ENCODE measurements around the gene RGL4. TPM values are rescaled to one million over a fixed set of nuclear protein-coding genes. Genes with fewer than 3 reads are reported as not detected.
A peak's percentile ranks its signal among the peaks of the same experiment; 100 is the strongest.

Gene RGL4
- polyA plus RNA-seq, 2 donors = 0.40 to 0.73 TPM

DNA sequence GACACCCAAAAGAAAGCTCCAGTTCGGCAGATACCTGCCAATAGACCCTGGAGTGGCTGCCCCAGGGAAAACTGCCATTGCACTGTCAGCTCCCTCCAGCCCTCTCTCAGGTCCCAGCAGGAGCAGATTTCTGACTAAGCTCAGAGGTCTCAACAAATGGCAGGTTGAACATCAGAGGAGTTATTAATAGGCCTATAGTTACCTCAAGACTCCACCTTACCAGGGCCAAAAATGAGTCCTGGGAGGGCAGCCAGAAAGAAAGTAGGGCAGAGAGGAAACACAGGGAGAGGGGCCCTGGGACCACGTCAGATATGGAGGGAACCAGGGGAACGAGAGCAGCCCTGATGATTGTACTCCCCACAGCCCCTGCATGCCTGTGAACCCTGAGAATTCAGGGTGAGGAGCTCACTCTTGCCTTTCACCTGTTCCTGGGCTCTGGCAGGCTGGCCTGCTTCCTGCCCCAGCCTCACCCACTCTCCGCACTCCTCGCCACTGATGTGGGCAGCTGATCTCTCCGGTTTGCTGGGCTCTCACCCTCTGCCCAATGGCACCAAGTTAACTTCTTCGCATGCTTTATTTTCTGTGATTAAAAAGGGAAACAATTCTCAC is 4.3 kb upstream of the RGL4 start:
- no peak overlapping the region for H3K4me3 ChIP-seq (ENCODE audit: low read depth in 1 of 2, low read length in 2 of 2)
- H3K36me3 ChIP-seq (ENCODE audit: control insufficient read depth in 2 of 2, insufficient read depth in 2 of 2, low read length in 1 of 2) = peaks cover 0 to 10% of the 10 kb centered on the region in 2 donors
- no peaks in the 10 kb centered on the region for H3K4me1 ChIP-seq (ENCODE audit: control insufficient read depth in 2 of 2, insufficient read depth in 2 of 2, low read length in 1 of 2)
- no peaks in the 10 kb centered on the region for H3K27me3 ChIP-seq (ENCODE audit: control insufficient read depth in 1 of 2, insufficient read depth in 2 of 2, low read length in 2 of 2)
- WGBS, 2 donors = 86 to 87% methylated on average over 7 of the region's 7 CpGs
- H3K9me3 ChIP-seq (ENCODE audit: control insufficient read depth in 2 of 2, insufficient read depth in 1 of 2, low read depth in 1 of 2, low read length in 1 of 2) = no peaks in the 10 kb centered on the region
- no peak overlapping the region for H3K27ac ChIP-seq (ENCODE audit: low read depth in 2 of 2, low read length in 1 of 2)

DNA sequence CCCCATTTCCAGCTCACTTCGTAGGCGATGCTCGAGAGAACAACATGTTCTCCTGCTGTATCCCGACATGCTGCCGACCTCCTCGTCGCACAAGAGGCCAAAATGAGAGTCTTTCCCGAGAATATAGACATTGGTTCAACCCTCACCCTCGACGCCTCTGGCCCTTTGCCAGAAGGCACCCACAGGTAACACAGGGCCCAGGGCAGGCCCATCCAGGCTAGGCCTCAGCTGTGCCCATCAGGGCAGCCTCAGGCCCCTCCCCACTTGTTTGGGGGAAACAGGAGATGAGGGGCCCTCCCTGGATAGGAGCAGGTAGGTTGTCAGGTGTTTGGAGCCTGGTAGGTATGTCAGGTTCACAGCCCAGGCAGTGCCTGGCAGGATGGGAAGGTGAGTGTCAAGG is 2.7 kb upstream of the RGL4 start:
- Histone ChIP-seq H3K27ac (ENCODE audit: low read depth in 2 of 2, low read length in 1 of 2) (no peak overlapping the region), H3K36me3 (ENCODE audit: control insufficient read depth in 2 of 2, insufficient read depth in 2 of 2, low read length in 1 of 2) (peaks cover 1 to 13% of the 10 kb centered on the region in 2 donors), H3K4me1 (ENCODE audit: control insufficient read depth in 2 of 2, insufficient read depth in 2 of 2, low read length in 1 of 2) (no peaks in the 10 kb centered on the region), H3K27me3 (ENCODE audit: control insufficient read depth in 1 of 2, insufficient read depth in 2 of 2, low read length in 2 of 2) (no peaks in the 10 kb centered on the region), H3K9me3 (ENCODE audit: control insufficient read depth in 2 of 2, insufficient read depth in 1 of 2, low read depth in 1 of 2, low read length in 1 of 2) (no peaks in the 10 kb centered on the region), H3K4me3 (ENCODE audit: low read depth in 1 of 2, low read length in 2 of 2) (no peak overlapping the region)
- WGBS, 2 donors = 89 to 92% methylated on average over 10 of the region's 10 CpGs

DNA sequence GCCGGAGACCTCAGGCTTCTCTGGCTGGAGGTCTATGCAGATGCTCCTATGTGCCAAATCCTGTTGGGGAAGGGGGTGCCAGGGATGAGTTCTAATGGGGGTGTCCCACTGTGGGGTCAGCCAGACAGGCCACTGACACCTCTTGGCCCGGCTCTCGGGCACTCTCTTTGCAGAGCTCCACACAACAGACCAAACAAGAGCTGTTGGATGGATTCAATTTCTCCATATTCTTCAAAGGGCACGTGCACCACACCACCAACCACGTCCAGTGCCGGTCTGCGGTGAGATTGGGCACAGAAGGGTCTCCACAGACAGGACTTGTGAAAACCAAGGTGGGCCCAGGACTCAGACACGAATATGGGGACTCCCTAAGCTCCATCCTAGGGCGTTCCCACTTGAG is 2.2 kb upstream of the RGL4 start:
- Histone ChIP-seq H3K9me3 (ENCODE audit: control insufficient read depth in 2 of 2, insufficient read depth in 1 of 2, low read depth in 1 of 2, low read length in 1 of 2) (no peaks in the 10 kb centered on the region), H3K27ac (ENCODE audit: low read depth in 2 of 2, low read length in 1 of 2) (no peak overlapping the region), H3K4me1 (ENCODE audit: control insufficient read depth in 2 of 2, insufficient read depth in 2 of 2, low read length in 1 of 2) (no peaks in the 10 kb centered on the region), H3K27me3 (ENCODE audit: control insufficient read depth in 1 of 2, insufficient read depth in 2 of 2, low read length in 2 of 2) (no peaks in the 10 kb centered on the region), H3K4me3 (ENCODE audit: low read depth in 1 of 2, low read length in 2 of 2) (no peak overlapping the region), H3K36me3 (ENCODE audit: control insufficient read depth in 2 of 2, insufficient read depth in 2 of 2, low read length in 1 of 2) (peaks cover 6 to 16% of the 10 kb centered on the region in 2 donors)
- WGBS, 2 donors = 88 to 98% methylated on average over 9 of the region's 9 CpGs

DNA sequence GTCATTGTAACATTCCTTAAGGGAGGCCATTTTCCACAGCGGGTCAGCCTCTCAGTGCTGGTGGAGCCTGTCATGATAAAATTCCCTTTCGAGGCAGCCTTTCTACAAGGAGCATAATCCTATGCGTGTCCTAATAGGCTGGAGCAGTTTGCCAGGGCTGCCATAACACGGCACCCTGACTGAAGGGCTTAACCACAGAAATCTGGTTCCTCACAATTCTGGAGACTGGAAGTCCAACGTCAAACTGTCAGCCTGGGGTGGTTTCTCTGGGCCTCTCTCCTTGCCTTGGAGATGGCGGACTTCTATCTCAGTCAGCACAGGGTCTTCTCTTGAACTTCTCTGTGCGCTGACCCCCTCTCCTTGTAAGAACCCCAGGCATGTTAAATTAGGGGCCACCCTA is 1.4 kb upstream of the RGL4 start:
- H3K36me3 ChIP-seq (ENCODE audit: control insufficient read depth in 2 of 2, insufficient read depth in 2 of 2, low read length in 1 of 2) = peaks cover 11 to 23% of the 10 kb centered on the region in 2 donors
- no peaks in the 10 kb centered on the region for H3K9me3 ChIP-seq (ENCODE audit: control insufficient read depth in 2 of 2, insufficient read depth in 1 of 2, low read depth in 1 of 2, low read length in 1 of 2)
- WGBS, 2 donors = 93 to 94% methylated on average over 7 of the region's 7 CpGs
- no peak overlapping the region for H3K4me3 ChIP-seq (ENCODE audit: low read depth in 1 of 2, low read length in 2 of 2)
- H3K4me1 ChIP-seq (ENCODE audit: control insufficient read depth in 2 of 2, insufficient read depth in 2 of 2, low read length in 1 of 2) = no peaks in the 10 kb centered on the region
- H3K27me3 ChIP-seq (ENCODE audit: control insufficient read depth in 1 of 2, insufficient read depth in 2 of 2, low read length in 2 of 2) = no peaks in the 10 kb centered on the region
- H3K27ac ChIP-seq (ENCODE audit: low read depth in 2 of 2, low read length in 1 of 2) = no peak overlapping the region

DNA sequence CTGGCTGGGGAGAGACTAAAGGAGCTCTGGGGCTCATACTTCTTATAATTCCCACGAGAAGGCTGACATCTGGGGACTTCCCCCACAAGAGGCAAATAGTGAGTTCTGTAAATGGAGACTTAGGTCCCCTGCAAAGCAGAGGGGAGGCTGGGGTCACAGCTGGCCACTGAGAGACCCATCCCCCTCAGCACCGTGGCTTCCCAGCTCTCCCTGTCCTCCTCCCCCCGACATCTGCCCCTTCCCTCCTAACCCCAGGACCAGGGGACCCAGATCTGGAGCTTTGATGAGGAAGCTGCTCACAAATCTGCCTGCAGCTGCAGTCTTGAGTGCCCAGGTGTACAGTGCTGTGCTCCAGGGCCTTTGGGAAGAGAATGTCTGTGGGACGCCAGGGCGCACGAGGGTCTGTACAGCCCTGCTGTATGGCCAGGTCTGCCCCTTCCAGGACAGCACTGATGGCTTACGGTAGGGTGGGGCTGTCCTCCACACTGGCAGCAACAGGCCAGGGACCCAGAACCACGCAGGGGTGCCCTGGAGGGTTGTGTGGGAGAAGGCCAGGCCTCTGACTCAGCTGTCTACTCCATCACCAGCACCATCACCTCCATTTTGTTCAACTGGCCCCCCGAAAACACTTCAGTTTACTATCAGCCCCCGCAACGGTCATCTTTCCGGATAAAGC is 1.1 kb downstream of the RGL4 start:
- H3K27me3 ChIP-seq (ENCODE audit: control insufficient read depth in 1 of 2, insufficient read depth in 2 of 2, low read length in 2 of 2) = no peaks in the 10 kb centered on the region
- no peak overlapping the region for H3K4me3 ChIP-seq (ENCODE audit: low read depth in 1 of 2, low read length in 2 of 2)
- no peak overlapping the region for H3K27ac ChIP-seq (ENCODE audit: low read depth in 2 of 2, low read length in 1 of 2)
- H3K36me3 ChIP-seq (ENCODE audit: control insufficient read depth in 2 of 2, insufficient read depth in 2 of 2, low read length in 1 of 2) = peaks cover 11 to 32% of the 10 kb centered on the region in 2 donors
- no peaks in the 10 kb centered on the region for H3K9me3 ChIP-seq (ENCODE audit: control insufficient read depth in 2 of 2, insufficient read depth in 1 of 2, low read depth in 1 of 2, low read length in 1 of 2)
- H3K4me1 ChIP-seq (ENCODE audit: control insufficient read depth in 2 of 2, insufficient read depth in 2 of 2, low read length in 1 of 2) = no peaks in the 10 kb centered on the region
- WGBS, 2 donors = 91 to 92% methylated on average over 12 of the region's 12 CpGs

DNA sequence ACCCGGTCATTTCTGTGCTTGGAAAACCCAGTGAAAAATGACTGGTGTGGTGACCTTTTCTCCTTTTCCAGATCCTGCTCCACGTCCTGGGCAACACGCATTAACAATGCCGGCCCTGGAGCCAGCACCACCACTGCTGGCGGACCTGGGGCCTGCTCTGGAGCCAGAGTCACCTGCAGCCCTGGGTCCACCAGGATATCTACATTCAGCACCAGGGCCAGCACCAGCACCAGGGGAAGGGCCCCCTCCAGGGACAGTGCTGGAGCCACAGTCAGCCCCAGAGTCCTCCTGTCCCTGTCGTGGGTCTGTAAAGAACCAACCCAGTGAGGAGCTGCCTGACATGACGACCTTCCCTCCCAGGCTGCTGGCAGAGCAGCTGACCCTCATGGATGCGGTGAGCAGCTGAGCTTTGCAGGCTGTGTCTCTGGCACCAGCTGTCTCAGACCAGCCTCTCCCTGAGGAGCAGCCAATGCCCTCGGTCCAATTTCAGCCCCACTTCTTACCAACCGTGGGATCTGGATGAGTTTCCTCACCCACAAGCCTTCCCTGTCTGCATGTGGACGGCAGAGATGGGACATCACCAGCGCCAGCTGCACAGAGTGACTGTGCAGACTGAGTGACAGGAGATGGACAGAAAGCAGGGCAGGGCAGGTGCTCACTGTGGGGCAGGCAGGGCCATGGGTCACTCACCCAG is 1.9 kb downstream of the RGL4 start:
- peaks cover 11 to 33% of the 10 kb centered on the region in 2 donors for H3K36me3 ChIP-seq (ENCODE audit: control insufficient read depth in 2 of 2, insufficient read depth in 2 of 2, low read length in 1 of 2)

DNA sequence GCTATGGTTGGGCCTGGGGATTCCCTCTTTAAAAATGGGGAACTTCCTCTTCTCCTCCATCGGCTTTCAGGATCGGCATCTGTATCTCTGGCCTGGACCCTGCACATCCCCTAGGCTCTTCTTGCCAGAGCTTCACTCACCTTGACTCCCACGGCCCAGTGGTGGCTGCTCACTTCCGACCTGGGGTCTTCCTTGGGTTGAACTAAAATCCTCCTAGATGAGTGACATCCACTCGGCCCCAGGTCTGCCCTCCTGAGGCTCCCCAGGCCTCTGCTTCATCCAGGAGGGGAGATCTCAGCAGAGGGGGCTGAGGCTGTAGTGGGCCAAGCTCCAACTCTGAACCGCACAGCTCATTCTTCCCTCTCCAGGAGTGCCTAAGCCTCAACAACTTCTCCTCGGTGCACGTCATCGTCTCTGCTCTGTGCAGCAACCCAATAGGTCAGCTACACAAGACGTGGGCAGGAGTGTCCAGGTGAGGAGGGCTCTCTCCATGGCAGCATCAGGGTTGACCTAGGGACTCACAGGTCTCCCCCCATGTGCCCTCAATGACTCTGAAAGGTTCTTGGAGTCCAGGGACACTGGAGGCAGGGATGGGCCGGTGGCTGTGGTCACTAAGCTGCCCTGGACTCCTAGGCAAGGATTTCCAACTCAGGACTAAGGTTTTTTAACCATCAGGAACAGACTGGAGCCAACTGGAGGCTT is 3.3 kb downstream of the RGL4 start:
- H3K36me3 ChIP-seq (ENCODE audit: control insufficient read depth in 2 of 2, insufficient read depth in 2 of 2, low read length in 1 of 2) = peaks cover 11 to 34% of the 10 kb centered on the region in 2 donors

More for the DNA sequence above, 1.9 kb downstream of the RGL4 start:
- no peaks in the 10 kb centered on the region for H3K9me3 ChIP-seq (ENCODE audit: control insufficient read depth in 2 of 2, insufficient read depth in 1 of 2, low read depth in 1 of 2, low read length in 1 of 2)
- H3K4me1 ChIP-seq (ENCODE audit: control insufficient read depth in 2 of 2, insufficient read depth in 2 of 2, low read length in 1 of 2) = no peaks in the 10 kb centered on the region
- no peak overlapping the region for H3K27ac ChIP-seq (ENCODE audit: low read depth in 2 of 2, low read length in 1 of 2)
- no peaks in the 10 kb centered on the region for H3K27me3 ChIP-seq (ENCODE audit: control insufficient read depth in 1 of 2, insufficient read depth in 2 of 2, low read length in 2 of 2)
- 92 to 93% methylated on average over 12 of the region's 12 CpGs for WGBS, 2 donors
- no peak overlapping the region for H3K4me3 ChIP-seq (ENCODE audit: low read depth in 1 of 2, low read length in 2 of 2)

GRCh38 chr22:23695141-23695540 is 4.3 kb downstream of the RGL4 start:
- WGBS, 2 donors = 82 to 83% methylated on average over 3 of the region's 3 CpGs
- H3K9me3 ChIP-seq (ENCODE audit: control insufficient read depth in 2 of 2, insufficient read depth in 1 of 2, low read depth in 1 of 2, low read length in 1 of 2) = no peaks in the 10 kb centered on the region
- no peaks in the 10 kb centered on the region for H3K27me3 ChIP-seq (ENCODE audit: control insufficient read depth in 1 of 2, insufficient read depth in 2 of 2, low read length in 2 of 2)
- H3K27ac ChIP-seq (ENCODE audit: low read depth in 2 of 2, low read length in 1 of 2) = no peak overlapping the region
- H3K4me3 ChIP-seq (ENCODE audit: low read depth in 1 of 2, low read length in 2 of 2) = no peak overlapping the region
- H3K4me1 ChIP-seq (ENCODE audit: control insufficient read depth in 2 of 2, insufficient read depth in 2 of 2, low read length in 1 of 2) = no peaks in the 10 kb centered on the region
- peaks cover 11 to 31% of the 10 kb centered on the region in 2 donors for H3K36me3 ChIP-seq (ENCODE audit: control insufficient read depth in 2 of 2, insufficient read depth in 2 of 2, low read length in 1 of 2)

More for the DNA sequence above, 3.3 kb downstream of the RGL4 start:
- H3K4me1 ChIP-seq (ENCODE audit: control insufficient read depth in 2 of 2, insufficient read depth in 2 of 2, low read length in 1 of 2) = no peaks in the 10 kb centered on the region
- no peak overlapping the region for H3K27ac ChIP-seq (ENCODE audit: low read depth in 2 of 2, low read length in 1 of 2)
- no peaks in the 10 kb centered on the region for H3K9me3 ChIP-seq (ENCODE audit: control insufficient read depth in 2 of 2, insufficient read depth in 1 of 2, low read depth in 1 of 2, low read length in 1 of 2)
- no peaks in the 10 kb centered on the region for H3K27me3 ChIP-seq (ENCODE audit: control insufficient read depth in 1 of 2, insufficient read depth in 2 of 2, low read length in 2 of 2)
- WGBS, 2 donors = 94 to 95% methylated on average over 11 of the region's 11 CpGs
- no peak overlapping the region for H3K4me3 ChIP-seq (ENCODE audit: low read depth in 1 of 2, low read length in 2 of 2)

DNA sequence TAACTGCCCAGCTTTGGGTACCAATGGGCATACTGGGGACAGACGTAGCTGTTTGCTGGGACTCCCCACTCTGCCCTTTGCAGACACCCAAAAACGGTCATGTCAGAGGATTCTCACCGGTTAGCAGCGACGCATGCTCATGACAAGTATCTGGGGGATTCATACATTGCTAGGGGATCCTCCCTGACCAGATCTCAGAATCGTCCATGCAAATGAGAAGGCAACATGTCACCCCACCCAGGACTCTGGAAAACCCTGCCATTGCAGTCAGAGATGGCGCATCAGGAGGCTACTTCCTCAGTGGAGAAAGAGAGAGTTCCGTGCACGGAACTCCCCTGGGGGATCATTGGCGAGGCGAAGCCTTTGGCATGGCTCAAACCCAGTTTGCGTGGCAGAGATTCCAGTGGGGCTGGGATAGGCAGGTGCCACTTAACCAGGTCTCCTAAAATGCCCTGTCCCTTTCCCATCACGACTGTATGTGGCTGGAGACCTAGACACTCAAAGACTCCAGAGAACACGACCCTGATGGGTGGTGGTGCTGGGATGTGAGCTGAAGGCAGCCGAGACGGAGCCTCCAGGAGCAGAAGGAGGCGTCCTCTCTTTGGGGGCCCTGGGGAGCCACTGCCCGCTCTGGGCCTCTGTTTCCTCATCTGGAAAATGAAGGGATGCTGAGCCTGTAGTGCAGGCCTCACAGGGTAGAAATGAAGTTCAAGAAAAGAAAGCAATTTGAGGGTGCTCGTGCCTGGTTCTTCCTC is 4.9 kb downstream of the RGL4 start:
- H3K4me1 ChIP-seq (ENCODE audit: control insufficient read depth in 2 of 2, insufficient read depth in 2 of 2, low read length in 1 of 2) = no peaks in the 10 kb centered on the region
- WGBS, 2 donors = 88 to 89% methylated on average over 19 of the region's 19 CpGs
- H3K27ac ChIP-seq (ENCODE audit: low read depth in 2 of 2, low read length in 1 of 2) = peak overlapping the region; percentile 44 to 53
- no peaks in the 10 kb centered on the region for H3K27me3 ChIP-seq (ENCODE audit: control insufficient read depth in 1 of 2, insufficient read depth in 2 of 2, low read length in 2 of 2)
- peaks cover 11 to 26% of the 10 kb centered on the region in 2 donors for H3K36me3 ChIP-seq (ENCODE audit: control insufficient read depth in 2 of 2, insufficient read depth in 2 of 2, low read length in 1 of 2)
- no peak overlapping the region for H3K4me3 ChIP-seq (ENCODE audit: low read depth in 1 of 2, low read length in 2 of 2)
- no peaks in the 10 kb centered on the region for H3K9me3 ChIP-seq (ENCODE audit: control insufficient read depth in 2 of 2, insufficient read depth in 1 of 2, low read depth in 1 of 2, low read length in 1 of 2)

All from esophagus (tissue), 2 donors.